CD14-positive monocyte (primary cell): ENCODE measurements around the gene FAM120A. TPM values are rescaled to one million over a fixed set of nuclear protein-coding genes. Genes with fewer than 3 reads are reported as not detected.

ENCODE experiments used
- DNase-seq, 3 donors: peaks; one replicate each; pipeline ENCODE4 v3.0.0-alpha.2; 2011 to 2022
- H2AFZ ChIP-seq: 2 replicates; pipeline ENCODE4 v1.6.0; 2012; ENCODE audit warnings: mild to moderate bottlenecking, low read depth, low read length, inconsistent platforms; ENCODE audit not compliant: insufficient read depth, poor library complexity, severe bottlenecking
- H3K27ac ChIP-seq, 2 donors: 1 replicate in 1 of 2; 2 replicates in 1 of 2; pipeline ENCODE4 v1.5.1; 2012 to 2013; ENCODE audit warnings: low read length in 2 of 2, control low read depth in 1 of 2, inconsistent platforms in 1 of 2, low read depth in 1 of 2, mild to moderate bottlenecking in 1 of 2
- H3K27me3 ChIP-seq, 2 donors: one replicate each; pipeline versions ENCODE4 v1.6.0 to v1.6.1; 2011 to 2013; ENCODE audit warnings: low read length in 2 of 2; ENCODE audit not compliant: control insufficient read depth in 2 of 2, insufficient read depth in 2 of 2
- H3K36me3 ChIP-seq, 2 donors: replicated peaks in 1 of 2; 1 replicate in 1 of 2; 2 replicates in 1 of 2; pipeline versions ENCODE4 v1.5.1 to v1.6.1; 2012 to 2013; ENCODE audit warnings: low read length in 2 of 2, control low read depth in 1 of 2, inconsistent platforms in 1 of 2, mild to moderate bottlenecking in 1 of 2; ENCODE audit not compliant: insufficient read depth in 2 of 2, control insufficient read depth in 1 of 2
- H3K4me1 ChIP-seq, 2 donors: 1 replicate in 1 of 2; 2 replicates in 1 of 2; pipeline versions ENCODE4 v1.5.1 to v1.6.1; 2012 to 2013; ENCODE audit warnings: low read length in 2 of 2, control low read depth in 1 of 2, inconsistent platforms in 1 of 2, mild to moderate bottlenecking in 1 of 2, moderate library complexity in 1 of 2; ENCODE audit not compliant: insufficient read depth in 2 of 2, control insufficient read depth in 1 of 2
- H3K4me2 ChIP-seq: replicated peaks from 2 replicates; pipeline ENCODE3; 2012; ENCODE audit warnings: low read length, moderate library complexity, mild to moderate bottlenecking; ENCODE audit not compliant: poor library complexity, severe bottlenecking; ENCODE audit errors: extremely low read depth
- H3K4me3 ChIP-seq, 3 experiments: fragments of 200-600 bp in 1 of 3; sonication (generic) in 1 of 3; replicated peaks in 1 of 3; 1 replicate in 2 of 3; 2 replicates in 1 of 3; pipeline ENCODE4 v1.5.1; 2011 to 2013; ENCODE audit warnings: low read length in 3 of 3, mild to moderate bottlenecking in 3 of 3, control low read depth in 2 of 3, low read depth in 2 of 3, inconsistent platforms in 1 of 3, moderate library complexity in 1 of 3
- H3K79me2 ChIP-seq: 2 replicates; pipeline ENCODE4 v1.6.0; 2012; ENCODE audit warnings: mild to moderate bottlenecking, control low read depth, inconsistent platforms, low read length, moderate library complexity; ENCODE audit not compliant: insufficient read depth
- H3K9ac ChIP-seq: 2 replicates; pipeline ENCODE4 v1.6.0; 2017; ENCODE audit warnings: low read length, mild to moderate bottlenecking; ENCODE audit not compliant: insufficient read depth, poor library complexity, severe bottlenecking
- H3K9me3 ChIP-seq, 2 donors: replicated peaks in 1 of 2; 1 replicate in 1 of 2; 2 replicates in 1 of 2; pipeline versions ENCODE4 v1.5.1 to v1.6.1; 2012 to 2013; ENCODE audit warnings: low read length in 2 of 2, control low read depth in 1 of 2; ENCODE audit not compliant: control insufficient read depth in 1 of 2, insufficient read depth in 1 of 2
- H4K20me1 ChIP-seq: 2 replicates; pipeline ENCODE4 v1.6.0; 2012; ENCODE audit warnings: mild to moderate bottlenecking, low read length, control low read depth, moderate library complexity; ENCODE audit not compliant: insufficient read depth
- H3K27ac Mint-ChIP-seq, 7 donors: one replicate each; pipeline ENCODE4 v1.8.0; 2020; ENCODE audit warnings: mild to moderate bottlenecking in 7 of 7, mixed read lengths in 7 of 7, moderate library complexity in 6 of 7, inconsistent platforms in 2 of 7
- H3K27me3 Mint-ChIP-seq, 3 donors: one replicate each; pipeline ENCODE4 v1.8.0; 2021 to 2022; ENCODE audit warnings: low read depth in 3 of 3, mild to moderate bottlenecking in 3 of 3, mixed read lengths in 3 of 3, moderate library complexity in 3 of 3, inconsistent platforms in 1 of 3
- H3K36me3 Mint-ChIP-seq, 2 donors: one replicate each; pipeline ENCODE4 v1.8.0; 2020; ENCODE audit warnings: mixed read lengths in 2 of 2, inconsistent platforms in 1 of 2, mild to moderate bottlenecking in 1 of 2
- H3K4me1 Mint-ChIP-seq: one replicate; pipeline ENCODE4 v1.8.0; 2020; ENCODE audit warnings: mild to moderate bottlenecking, mixed read lengths
- H3K4me3 Mint-ChIP-seq, 2 donors: one replicate each; pipeline ENCODE4 v1.8.0; 2020; ENCODE audit warnings: mild to moderate bottlenecking in 2 of 2, mixed read lengths in 2 of 2, moderate library complexity in 1 of 2
- H3K9me3 Mint-ChIP-seq, 7 donors: one replicate each; pipeline ENCODE4 v1.8.0; 2020 to 2022; ENCODE audit warnings: mixed read lengths in 7 of 7, mild to moderate bottlenecking in 6 of 7, moderate library complexity in 6 of 7, inconsistent platforms in 2 of 7
- WGBS: methylation state at CpG from one replicate; pipeline ENCODE4 v1.1.5; 2013; ENCODE audit warnings: missing lambda C conversion rate; ENCODE audit not compliant: insufficient coverage; 5-methylcytosine and 5-hydroxymethylcytosine counted together
- intact Hi-C, 2 donors: fragments of 100-400 bp; cut with micrococcal nuclease; formaldehyde crosslinking; loops; one replicate each; pipeline versions ENCODE4 v1.15.0 to v1.15.1; 2023
- polyA plus RNA-seq, 3 donors: library from polyadenylated mRNA; depleted of rRNA in 1 of 3; unstranded in 2 of 3; stranded (reverse) in 1 of 3; fragments of 300-500 nt in 2 of 3; fragments of >200 nt in 1 of 3; fragmentation: Illumina TruSeq in 2 of 3; gene quantifications; 1 replicate in 2 of 3; 2 replicates in 1 of 3; pipeline ENCODE4 v1.2.3, GENCODE V29; 2012 to 2021
- TF ChIP-seq, protein P1 (sequence below): fragments of 200-600 bp; IDR thresholded peaks from one replicate; pipeline ENCODE4 v1.8.0; 2022; ENCODE audit warnings: antibody characterized with exemption, mild to moderate bottlenecking

The FAM120A gene
- polyA plus RNA-seq, 3 donors = 10.4 to 76.6 (median 12.7) TPM

DNA sequence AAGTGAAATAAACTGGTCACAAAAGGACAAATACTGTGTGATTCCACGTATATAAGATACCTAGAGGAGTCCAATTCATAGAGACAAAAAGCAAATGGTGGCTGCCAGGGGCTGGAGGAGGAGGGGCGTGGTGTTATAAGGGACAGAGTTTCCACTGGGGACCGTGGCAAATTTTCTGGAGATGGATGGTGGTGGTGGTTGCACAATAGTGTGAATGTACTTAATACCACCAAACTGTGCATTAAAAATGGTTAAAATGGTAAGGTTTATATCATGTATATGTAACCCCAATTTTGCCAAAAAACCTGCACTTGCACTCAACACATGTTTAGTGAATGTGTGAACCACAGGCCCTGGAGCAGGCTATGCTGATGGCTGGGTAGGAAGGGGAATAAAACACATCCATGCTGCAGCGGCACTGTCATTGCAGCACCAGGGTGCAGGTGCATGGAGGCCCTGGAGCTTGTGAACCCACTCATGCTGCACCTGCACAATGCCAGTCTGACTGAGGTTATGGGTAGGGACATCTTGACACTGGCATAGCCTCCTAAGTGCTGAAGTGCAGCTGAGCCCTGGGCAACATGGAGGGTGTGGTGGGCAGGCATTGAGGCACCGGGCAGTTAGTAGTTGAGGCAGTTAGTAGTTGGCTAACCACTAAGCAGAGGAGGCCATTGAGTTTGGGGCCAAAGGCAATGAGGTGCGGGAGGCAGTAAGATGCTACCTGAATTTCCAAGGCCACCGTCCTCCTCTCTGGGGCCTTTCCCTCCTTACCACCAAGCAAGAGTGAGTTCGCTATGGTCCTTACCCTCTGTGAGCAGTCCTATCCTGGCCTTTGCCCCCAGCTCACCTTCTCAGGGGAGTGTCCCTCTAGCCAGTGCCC lies 121.4 kb downstream of the FAM120A start:
- 100% methylated on average over 4 of the region's 8 CpGs for WGBS
- no peaks in the 10 kb centered on the region for H3K9me3 ChIP-seq
- no peak overlapping the region for H3K4me2 ChIP-seq
- Mint-ChIP-seq H3K4me1 (peaks cover 40% of the 10 kb centered on the region), H3K27me3 (peaks cover 0 to 2% (median 1%) of the 10 kb centered on the region in 3 donors), H3K36me3 (peaks cover 5 to 10% of the 10 kb centered on the region in 2 donors), H3K27ac (no peak overlapping the region), H3K4me3 (no peak overlapping the region), H3K9me3 (peaks cover 2 to 9% (median 7%) of the 10 kb centered on the region in 7 donors)
- H3K27me3 ChIP-seq = no peaks in the 10 kb centered on the region
- no peak overlapping the region for H3K4me3 ChIP-seq
- no peak overlapping the region for H2AFZ ChIP-seq
- intact Hi-C loops = no loop called here
- H4K20me1 ChIP-seq = no peaks in the 10 kb centered on the region
- H3K9ac ChIP-seq = no peak overlapping the region
- TF ChIP-seq, protein P1, sequence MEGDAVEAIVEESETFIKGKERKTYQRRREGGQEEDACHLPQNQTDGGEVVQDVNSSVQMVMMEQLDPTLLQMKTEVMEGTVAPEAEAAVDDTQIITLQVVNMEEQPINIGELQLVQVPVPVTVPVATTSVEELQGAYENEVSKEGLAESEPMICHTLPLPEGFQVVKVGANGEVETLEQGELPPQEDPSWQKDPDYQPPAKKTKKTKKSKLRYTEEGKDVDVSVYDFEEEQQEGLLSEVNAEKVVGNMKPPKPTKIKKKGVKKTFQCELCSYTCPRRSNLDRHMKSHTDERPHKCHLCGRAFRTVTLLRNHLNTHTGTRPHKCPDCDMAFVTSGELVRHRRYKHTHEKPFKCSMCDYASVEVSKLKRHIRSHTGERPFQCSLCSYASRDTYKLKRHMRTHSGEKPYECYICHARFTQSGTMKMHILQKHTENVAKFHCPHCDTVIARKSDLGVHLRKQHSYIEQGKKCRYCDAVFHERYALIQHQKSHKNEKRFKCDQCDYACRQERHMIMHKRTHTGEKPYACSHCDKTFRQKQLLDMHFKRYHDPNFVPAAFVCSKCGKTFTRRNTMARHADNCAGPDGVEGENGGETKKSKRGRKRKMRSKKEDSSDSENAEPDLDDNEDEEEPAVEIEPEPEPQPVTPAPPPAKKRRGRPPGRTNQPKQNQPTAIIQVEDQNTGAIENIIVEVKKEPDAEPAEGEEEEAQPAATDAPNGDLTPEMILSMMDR = no peak
- no peaks in the 10 kb centered on the region for H3K36me3 ChIP-seq
- DNase-seq = no peak
- peaks cover 29 to 41% of the 10 kb centered on the region in 2 donors for H3K4me1 ChIP-seq
- H3K27ac ChIP-seq = no peak overlapping the region
- peaks cover 22% of the 10 kb centered on the region for H3K79me2 ChIP-seq

DNA sequence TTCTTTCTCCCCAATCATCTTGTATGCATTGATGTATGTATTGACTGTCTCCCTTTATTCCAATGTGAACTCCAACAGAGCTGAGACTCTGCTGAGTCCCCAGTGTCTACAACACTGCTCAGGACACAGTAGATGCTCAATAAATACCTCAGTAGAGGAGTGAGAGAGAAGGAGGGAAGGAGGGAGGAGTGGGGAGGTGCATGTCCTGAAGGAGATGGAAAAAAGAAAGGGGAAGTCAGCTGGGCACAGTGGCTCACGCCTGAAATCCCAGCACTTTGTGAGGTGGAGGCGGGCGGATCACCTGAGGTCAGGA lies 122.0 kb downstream of the FAM120A start:
- Mint-ChIP-seq H3K27ac (peak overlapping the region in 1 of 7 donors; percentile 6), H3K9me3 (peaks cover 2 to 9% (median 7%) of the 10 kb centered on the region in 7 donors), H3K4me3 (no peak overlapping the region), H3K36me3 (peaks cover 5 to 7% of the 10 kb centered on the region in 2 donors), H3K4me1 (peaks cover 42% of the 10 kb centered on the region), H3K27me3 (peaks cover 0 to 2% (median 1%) of the 10 kb centered on the region in 3 donors)
- Histone ChIP-seq H3K27me3 (no peaks in the 10 kb centered on the region), H3K4me1 (peaks cover 35 to 47% of the 10 kb centered on the region in 2 donors), H4K20me1 (no peaks in the 10 kb centered on the region), H3K79me2 (peaks cover 28% of the 10 kb centered on the region), H3K9ac (no peak overlapping the region), H3K9me3 (no peaks in the 10 kb centered on the region), H2AFZ (no peak overlapping the region), H3K4me2 (no peak overlapping the region), H3K27ac (no peak overlapping the region), H3K4me3 (no peak overlapping the region), H3K36me3 (no peaks in the 10 kb centered on the region)
- TF ChIP-seq, protein P1 = no peak
- DNase-seq = no peak
- intact Hi-C loops = no loop called here
- WGBS = no CpG with 5 or more reads among the region's 3 CpGs
